LNCaP clone FGC (cell line): ENCODE data around the gene GRK6.

Source experiments
- DNase-seq: peaks from one replicate; pipeline ENCODE4 v3.0.0-alpha.2; 2011; ENCODE audit warnings: low read depth
- H3K4me3 ChIP-seq: 2 replicates; pipeline ENCODE4 v1.5.1; 2011; ENCODE audit warnings: mild to moderate bottlenecking, low read depth, low read length, control low read depth
- CTCF ChIP-seq: IDR thresholded peaks from 2 replicates; pipeline ENCODE4 v1.5.1; 2012; ENCODE audit warnings: mild to moderate bottlenecking; ENCODE audit not compliant: control insufficient read depth, insufficient read depth; ENCODE audit errors: extremely low read depth

GRK6 gene

GRCh38 chr5:177466861-177467260 is 40.4 kb downstream of the GRK6 start:
- no peak for DNase-seq
- TF ChIP-seq CTCF: no peak
- no peak overlapping the region for H3K4me3 ChIP-seq

GRCh38 chr5:177467436-177467835 is 41.0 kb downstream of the GRK6 start:
- no peak overlapping the region for H3K4me3 ChIP-seq
- no peak for TF ChIP-seq CTCF
- no peak for DNase-seq

GRCh38 chr5:177468329-177468684 is 41.8 kb downstream of the GRK6 start:
- H3K4me3 ChIP-seq: no peak overlapping the region
- DNase-seq: no peak
- no peak for TF ChIP-seq CTCF

- no peak for TF ChIP-seq CTCF
- DNase-seq: no peak
- H3K4me3 ChIP-seq: no peak overlapping the region
Observed at GRCh38 chr5:177468685-177469628, 42.5 kb downstream of the GRK6 start.

- no peak for DNase-seq
- no peak overlapping the region for H3K4me3 ChIP-seq
- TF ChIP-seq CTCF: no peak
Observed at GRCh38 chr5:177469750-177470525, 43.5 kb downstream of the GRK6 start.

- DNase-seq: no peak
- H3K4me3 ChIP-seq: no peak overlapping the region
- no peak for TF ChIP-seq CTCF
Observed at GRCh38 chr5:177470759-177471536, 44.5 kb downstream of the GRK6 start.
